ENCODE data around the gene TPSG1. TPM values are rescaled to one million over a fixed set of nuclear protein-coding genes. Genes with fewer than 3 reads are reported as not detected.
"Not testable (repeated sequence)": the region's sequence is repeated elsewhere in the genome, so short reads cannot be mapped to it uniquely, and the experiment has no call there.

TPSG1 gene
- total and polyA plus RNA-seq, 11 donors: not detected

GRCh38 chr16:1225728-1226311, 752 bp upstream of the TPSG1 start:
- intact Hi-C loops (cut with DNase I); H3K27me3 ChIP-seq; H3K36me3 ChIP-seq; H3K4me3 ChIP-seq; H3K9me3 ChIP-seq; H3K4me1 ChIP-seq; DNase-seq: not testable (repeated sequence)
- ATAC-seq: peak in 1 of 4 donors; percentile 8
- peak overlapping the region in 1 of 12 donors; percentile 80 for H3K27ac ChIP-seq
- 54 to 62% (median 60%) methylated on average over 17 to 24 of the region's 24 CpGs for WGBS, 4 donors

DNA sequence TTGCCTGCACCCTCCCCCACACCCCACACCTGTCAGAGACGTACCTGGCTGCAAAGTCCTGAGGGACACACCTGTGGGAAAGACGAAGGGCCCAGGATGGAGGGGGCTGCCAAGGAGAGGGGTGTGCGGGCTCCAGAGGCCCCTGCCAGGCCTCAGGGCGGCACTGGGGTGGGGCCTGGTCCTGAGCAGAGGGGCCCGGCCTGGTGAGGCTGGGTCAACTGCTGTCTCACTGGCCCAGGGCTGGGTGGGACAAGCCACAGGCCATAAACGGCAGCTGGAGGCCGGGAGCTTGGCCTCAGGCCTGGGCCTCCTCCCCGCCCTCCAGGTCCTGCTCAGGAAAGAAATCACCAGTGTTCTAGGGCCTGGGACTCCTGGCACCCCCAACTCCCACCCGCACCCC, 510 bp downstream of the TPSG1 start:
- Histone ChIP-seq H3K4me1 (peaks cover 0 to 4% (median 0%) of the 10 kb centered on the region in 12 donors), H3K36me3 (no peaks in the 10 kb centered on the region), H3K27me3 (no peaks in the 10 kb centered on the region), H3K27ac (peak overlapping the region in 1 of 12 donors; percentile 80), H3K9me3 (no peaks in the 10 kb centered on the region), H3K4me3 (no peak overlapping the region)
- TF ChIP-seq, protein P1, sequence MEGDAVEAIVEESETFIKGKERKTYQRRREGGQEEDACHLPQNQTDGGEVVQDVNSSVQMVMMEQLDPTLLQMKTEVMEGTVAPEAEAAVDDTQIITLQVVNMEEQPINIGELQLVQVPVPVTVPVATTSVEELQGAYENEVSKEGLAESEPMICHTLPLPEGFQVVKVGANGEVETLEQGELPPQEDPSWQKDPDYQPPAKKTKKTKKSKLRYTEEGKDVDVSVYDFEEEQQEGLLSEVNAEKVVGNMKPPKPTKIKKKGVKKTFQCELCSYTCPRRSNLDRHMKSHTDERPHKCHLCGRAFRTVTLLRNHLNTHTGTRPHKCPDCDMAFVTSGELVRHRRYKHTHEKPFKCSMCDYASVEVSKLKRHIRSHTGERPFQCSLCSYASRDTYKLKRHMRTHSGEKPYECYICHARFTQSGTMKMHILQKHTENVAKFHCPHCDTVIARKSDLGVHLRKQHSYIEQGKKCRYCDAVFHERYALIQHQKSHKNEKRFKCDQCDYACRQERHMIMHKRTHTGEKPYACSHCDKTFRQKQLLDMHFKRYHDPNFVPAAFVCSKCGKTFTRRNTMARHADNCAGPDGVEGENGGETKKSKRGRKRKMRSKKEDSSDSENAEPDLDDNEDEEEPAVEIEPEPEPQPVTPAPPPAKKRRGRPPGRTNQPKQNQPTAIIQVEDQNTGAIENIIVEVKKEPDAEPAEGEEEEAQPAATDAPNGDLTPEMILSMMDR (IDR thresholded peaks at IDR 0.05): no peak
- no peak for TF ChIP-seq POLR2A (IDR thresholded peaks at IDR 0.05)
- intact Hi-C loops (cut with DNase I): no loop called here
- 70 to 83% (median 75%) methylated on average over 9 of the region's 9 CpGs for WGBS, 4 donors
- ATAC-seq: no peak
- DNase-seq: no peak

DNA sequence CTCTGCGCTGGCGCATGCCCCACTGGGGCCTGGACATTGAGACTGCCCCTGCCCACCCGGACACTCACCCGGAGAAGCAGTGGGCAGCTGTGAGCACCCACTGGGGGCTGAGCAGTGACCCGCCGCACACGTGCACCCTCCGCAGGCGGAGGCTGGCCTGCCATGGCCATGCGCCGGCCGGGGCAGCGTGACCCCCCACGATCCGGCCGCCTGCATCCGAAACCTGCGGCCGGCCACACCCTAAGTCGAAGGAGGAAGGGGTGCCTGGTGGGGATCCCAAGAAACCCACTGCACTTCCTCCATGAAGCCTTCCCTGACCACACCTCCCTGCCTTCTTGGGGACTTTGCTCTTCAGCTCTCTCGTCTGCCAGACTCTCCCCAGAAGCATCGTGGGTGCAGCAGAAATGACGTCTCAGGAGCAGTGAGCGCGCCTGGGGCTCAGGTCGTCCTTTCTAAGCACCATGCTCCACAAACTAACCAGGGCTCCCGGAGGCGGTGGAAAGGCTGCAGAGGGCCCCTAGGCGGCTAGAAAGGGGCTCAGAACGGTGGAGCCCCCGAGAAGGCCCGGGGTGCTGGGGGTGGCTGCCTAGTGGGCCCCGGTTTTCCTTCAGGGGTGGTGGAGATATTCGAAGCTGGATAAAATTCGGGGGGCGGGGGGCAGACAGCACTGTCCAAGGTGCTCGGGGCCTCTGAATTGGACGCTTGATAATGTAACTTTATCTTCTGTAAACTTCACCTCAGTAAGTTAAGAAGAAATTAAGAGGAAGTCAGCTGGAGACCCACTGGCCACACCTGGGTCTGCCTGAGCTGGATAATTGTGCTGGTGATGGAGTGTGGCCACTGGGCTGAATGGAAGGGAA, 1.5 kb downstream of the TPSG1 start:
- peaks cover 0 to 4% (median 0%) of the 10 kb centered on the region in 12 donors for H3K4me1 ChIP-seq
- H3K36me3 ChIP-seq: no peaks in the 10 kb centered on the region
- ATAC-seq: no peak
- H3K27ac ChIP-seq: no peak overlapping the region
- H3K9me3 ChIP-seq: no peaks in the 10 kb centered on the region
- DNase-seq: no peak
- no peak for TF ChIP-seq POLR2A (IDR thresholded peaks at IDR 0.05)
- TF ChIP-seq, protein P1 (IDR thresholded peaks at IDR 0.05): no peak
- H3K27me3 ChIP-seq: no peaks in the 10 kb centered on the region
- intact Hi-C loops (cut with DNase I): no loop called here
- 82 to 87% (median 85%) methylated on average over 22 to 38 of the region's 38 CpGs for WGBS, 4 donors
- H3K4me3 ChIP-seq: no peak overlapping the region

DNA sequence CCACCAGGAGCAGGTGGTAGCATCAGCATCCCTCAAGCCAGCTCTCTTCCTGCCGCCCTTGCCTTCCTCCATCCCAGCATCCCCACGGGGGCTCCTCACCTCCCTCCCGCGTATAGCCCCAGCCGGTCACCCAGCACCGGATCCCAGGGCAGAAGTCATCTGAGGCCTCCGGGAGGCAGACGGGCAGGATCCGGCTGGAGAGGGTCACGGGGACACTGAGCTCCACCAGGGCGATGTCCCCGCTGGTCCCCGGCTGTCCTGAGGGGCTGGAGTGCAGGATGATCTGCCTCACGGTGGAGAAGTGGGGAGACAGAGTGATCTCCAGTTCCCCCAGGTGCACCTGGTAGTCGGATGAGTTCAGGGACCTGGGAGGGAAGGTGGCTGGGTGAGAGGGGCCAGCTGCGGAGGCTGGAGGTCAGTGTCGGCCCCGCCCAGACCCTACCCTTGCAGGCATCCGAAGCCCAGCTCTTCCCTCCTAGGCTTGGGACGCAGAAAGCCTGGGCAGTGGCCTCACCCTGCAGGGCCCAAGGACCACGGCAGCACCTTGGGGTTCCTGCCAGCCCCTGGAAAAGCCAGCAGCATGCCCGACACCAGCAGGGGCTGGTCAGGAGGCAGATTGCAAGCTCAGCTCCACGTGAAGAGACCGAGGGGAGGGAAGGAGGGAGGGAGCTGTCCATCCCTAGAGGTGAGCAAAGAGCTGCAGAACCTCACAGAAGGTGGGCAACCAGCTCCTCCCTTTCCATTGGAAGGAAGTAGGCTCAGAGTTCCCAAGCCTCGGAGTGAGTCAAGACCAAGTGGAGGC, 2.3 kb downstream of the TPSG1 start:
- ATAC-seq (no peak), DNase-seq (no peak)
- 63 to 74% (median 71%) methylated on average over 19 to 25 of the region's 25 CpGs for WGBS, 4 donors
- H3K4me3 ChIP-seq: no peak overlapping the region
- H3K9me3 ChIP-seq: no peaks in the 10 kb centered on the region
- intact Hi-C loops (cut with DNase I): no loop called here
- H3K27ac ChIP-seq: no peak overlapping the region
- TF ChIP-seq POLR2A (IDR thresholded peaks at IDR 0.05): no peak
- TF ChIP-seq, protein P1 (IDR thresholded peaks at IDR 0.05): no peak
- H3K27me3 ChIP-seq: no peaks in the 10 kb centered on the region
- no peaks in the 10 kb centered on the region for H3K36me3 ChIP-seq
- peaks cover 0 to 4% (median 0%) of the 10 kb centered on the region in 12 donors for H3K4me1 ChIP-seq

Data from heart left ventricle (tissue), 16 donors.